GM12801 (cell line): ENCODE measurements around the gene TCEANC.

Experiments
- CTCF ChIP-seq: IDR thresholded peaks from one replicate; pipeline ENCODE4 v1.5.1; 2011; ENCODE audit warnings: control low read depth; ENCODE audit not compliant: insufficient read length; ENCODE audit errors: extremely low read depth

TCEANC gene

GRCh38 chrX:13650318-13650717, 2.6 kb upstream of the TCEANC start:
- TF ChIP-seq CTCF: no peak

DNA sequence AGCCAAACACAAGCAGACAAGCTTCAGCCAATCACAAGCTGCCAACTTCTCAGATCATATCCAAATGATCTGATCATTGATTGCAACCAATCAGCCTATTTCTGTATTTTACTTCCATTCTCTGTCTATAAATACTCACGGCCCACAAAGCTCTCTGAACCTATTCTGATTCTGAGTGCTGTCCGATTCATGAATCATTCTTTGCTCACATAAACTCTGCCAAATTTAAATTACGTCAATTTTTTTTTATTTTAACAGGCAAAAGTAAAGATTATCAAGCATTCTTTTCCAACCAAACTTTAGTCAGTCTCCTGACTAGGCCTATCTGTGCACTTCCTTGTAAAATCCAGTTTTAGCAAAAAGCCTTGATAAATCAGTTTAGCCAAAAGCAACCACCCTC, 1.8 kb upstream of the TCEANC start:
- no peak for TF ChIP-seq CTCF

GRCh38 chrX:13652287-13652793, 601 bp upstream of the TCEANC start:
- TF ChIP-seq CTCF: no peak

- TF ChIP-seq CTCF: no peak
These were observed 1.2 kb downstream of the TCEANC start for GRCh38 chrX:13654116-13654515.

GRCh38 chrX:13655674-13656073, 2.7 kb downstream of the TCEANC start:
- no peak for TF ChIP-seq CTCF

DNA sequence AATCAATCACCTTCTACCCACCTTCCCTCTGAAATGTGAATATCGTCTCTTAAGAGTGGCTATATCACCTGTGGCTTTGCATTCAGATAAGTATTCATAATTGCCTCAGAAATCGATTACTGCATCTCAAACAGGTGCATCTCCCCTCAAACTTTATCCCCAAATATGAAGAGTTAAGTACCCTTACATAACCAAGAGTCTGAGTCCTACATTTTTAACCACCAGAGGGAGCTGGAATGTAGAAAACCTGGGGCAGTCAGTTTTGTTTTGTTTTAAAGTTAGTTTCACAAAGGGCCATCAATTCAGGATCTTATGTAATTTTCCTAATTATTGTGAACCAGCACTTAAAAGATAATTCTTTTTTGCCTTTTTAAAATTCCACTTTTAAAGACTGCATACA, 5.7 kb downstream of the TCEANC start:
- TF ChIP-seq CTCF: no peak

- TF ChIP-seq CTCF: no peak
These were observed 6.1 kb downstream of the TCEANC start for GRCh38 chrX:13659063-13659462.
